Endothelial cell of umbilical vein (primary cell): Measurements from ENCODE around the gene TEX22. TPM values are rescaled to one million over a fixed set of nuclear protein-coding genes. Genes with fewer than 3 reads are reported as not detected.

Experiments
- BruUV-seq: library from RNA; stranded (reverse); fragments of 400-500 nt; replicated peaks from 2 replicates; lab custom pipeline; 2021; lab: Mats Ljungman, UMichigan
- CTCF ChIA-PET: fragments of 300-600, 350-600 bp; sonication (Branson Sonifier 250); formaldehyde crosslinking; loops from one replicate; lab custom pipeline; 2021; ENCODE audit warnings: antibody characterized with exemption, inconsistent platforms; lab: Charles Lee
- POLR2A ChIA-PET: fragments of 300-600, 350-600 bp; sonication (Branson Sonifier 250); formaldehyde crosslinking; loops from one replicate; lab custom pipeline; 2021; ENCODE audit warnings: antibody characterized with exemption, inconsistent platforms; lab: Charles Lee
- DNase-seq: peaks from one replicate; pipeline ENCODE4 v3.0.0-alpha.2; 2011; ENCODE audit warnings: low read depth, low spot score
- FAIRE-seq: peaks from 2 replicates; lab custom pipeline; 2011; peaks lifted over from hg19 to GRCh38; lab: Jason Lieb, UNC
- H2AFZ ChIP-seq: 2 replicates; pipeline ENCODE4 v1.6.0; 2012; ENCODE audit warnings: low read depth, low read length, control low read depth, inconsistent platforms
- H3K27ac ChIP-seq: 2 replicates; pipeline ENCODE4 v1.5.1; 2011; ENCODE audit warnings: low read depth, mild to moderate bottlenecking, control low read depth, low read length, moderate library complexity; ENCODE audit not compliant: insufficient read depth
- H3K27me3 ChIP-seq, 2 experiments: 2 replicates each; pipeline versions ENCODE4 v1.6.0 to v1.6.1; 2011; ENCODE audit warnings: low read length in 2 of 2, mixed read lengths in 1 of 2; ENCODE audit not compliant: control insufficient read depth in 2 of 2, insufficient read depth in 2 of 2
- H3K36me3 ChIP-seq, 2 experiments: 2 replicates in 1 of 2; 3 replicates in 1 of 2; pipeline ENCODE4 v1.5.1; 2011; ENCODE audit warnings: low read length in 2 of 2, mild to moderate bottlenecking in 1 of 2, moderate library complexity in 1 of 2; ENCODE audit not compliant: control insufficient read depth in 2 of 2, insufficient read depth in 2 of 2; ENCODE audit errors: extremely low read depth in 1 of 2
- H3K4me1 ChIP-seq: 3 replicates; pipeline ENCODE4 v1.5.1; 2011; ENCODE audit warnings: mild to moderate bottlenecking, low read length; ENCODE audit not compliant: control insufficient read depth, insufficient read depth; ENCODE audit errors: extremely low read depth
- H3K4me2 ChIP-seq: 2 replicates; pipeline ENCODE4 v1.6.1; 2011; ENCODE audit warnings: low read length, control low read depth, mixed read lengths; ENCODE audit not compliant: insufficient read depth
- H3K4me3 ChIP-seq, 3 experiments: fragments of 200-600 bp in 1 of 3; sonication (generic), shearing (Covaris generic) in 1 of 3; replicated peaks in 1 of 3; 2 replicates each; pipeline ENCODE4 v1.5.1; 2011 to 2016; ENCODE audit warnings: control low read depth in 3 of 3, low read length in 3 of 3, mild to moderate bottlenecking in 2 of 3, inconsistent platforms in 1 of 3, low read depth in 1 of 3, moderate library complexity in 1 of 3; ENCODE audit not compliant: insufficient read depth in 1 of 3
- H3K79me2 ChIP-seq: 2 replicates; pipeline ENCODE4 v1.6.0; 2012; ENCODE audit warnings: low read length, inconsistent platforms; ENCODE audit not compliant: control insufficient read depth, insufficient read depth
- H3K9ac ChIP-seq: replicated peaks from 2 replicates; pipeline ENCODE3; 2011; ENCODE audit warnings: low read length, control low read depth; ENCODE audit not compliant: insufficient read depth; ENCODE audit errors: extremely low read depth
- H3K9me1 ChIP-seq: replicated peaks from 3 replicates; pipeline ENCODE4 v1.6.0; 2011; ENCODE audit warnings: mild to moderate bottlenecking, low read length; ENCODE audit not compliant: control insufficient read depth, insufficient read depth; ENCODE audit errors: extremely low read depth
- H3K9me3 ChIP-seq: replicated peaks from 2 replicates; pipeline ENCODE4 v1.5.1; 2012; ENCODE audit warnings: low read length, inconsistent platforms; ENCODE audit not compliant: control insufficient read depth, insufficient read depth
- H4K20me1 ChIP-seq: replicated peaks from 2 replicates; pipeline ENCODE3; 2011; ENCODE audit warnings: mild to moderate bottlenecking, low read length; ENCODE audit not compliant: control insufficient read depth, insufficient read depth; ENCODE audit errors: extremely low read depth
- CTCF ChIP-seq, 2 donors: IDR thresholded peaks; 1 replicate in 1 of 2; 2 replicates in 1 of 2; pipeline ENCODE4 v1.5.1; 2011; ENCODE audit warnings: low read length in 2 of 2, mild to moderate bottlenecking in 2 of 2, moderate library complexity in 2 of 2, control low read depth in 1 of 2, inconsistent platforms in 1 of 2, low read depth in 1 of 2; ENCODE audit not compliant: insufficient read depth in 1 of 2; ENCODE audit errors: extremely low read depth in 1 of 2
- EZH2 ChIP-seq: IDR thresholded peaks from 2 replicates; pipeline ENCODE4 v1.6.1; 2012; ENCODE audit warnings: borderline replicate concordance, low read depth, mild to moderate bottlenecking, moderate library complexity, low read length, inconsistent platforms; ENCODE audit not compliant: severe bottlenecking
- GATA2 ChIP-seq: IDR thresholded peaks from 2 replicates; pipeline ENCODE4 v1.7.0; 2011; ENCODE audit warnings: low read depth, mild to moderate bottlenecking, moderate library complexity, mixed read lengths, low read length; ENCODE audit not compliant: insufficient read length, insufficient read depth
- JUN ChIP-seq: IDR thresholded peaks from 2 replicates; pipeline ENCODE4 v1.6.1; 2011; ENCODE audit warnings: borderline replicate concordance, low read depth; ENCODE audit not compliant: insufficient read length, insufficient read depth
- POLR2A ChIP-seq: IDR thresholded peaks from 2 replicates; pipeline ENCODE4 v1.6.1; 2012; ENCODE audit warnings: low read depth, mild to moderate bottlenecking, control low read depth, low read length
- dilution Hi-C: fragments of 300-500 bp; cut with MboI; formaldehyde crosslinking; loops from one replicate; pipeline ENCODE4 v1.15.0; 2019; ENCODE audit warnings: low sequenced_read_pairs; ENCODE audit not compliant: extremely low pct_ligation_motif_present
- intact Hi-C: fragments of 100-400 bp; cut with micrococcal nuclease; formaldehyde crosslinking; loops from one replicate; pipeline ENCODE4 v1.10.0; 2022
- polyA plus RNA-seq, 4 experiments: library from polyadenylated mRNA; depleted of rRNA in 3 of 4; stranded (reverse) in 3 of 4; unstranded in 1 of 4; fragments of >200 nt; gene quantifications; 2 replicates each; pipeline versions ENCODE4 v1.2.1 to v1.2.3, GENCODE V29; 2011 to 2012; ENCODE audit warnings: missing spikeins in 1 of 4
- total RNA-seq: library from RNA; stranded (reverse); gene quantifications from 2 replicates; pipeline ENCODE4 v1.2.3, GENCODE V29; 2021

Gene TEX22
- total and polyA plus RNA-seq, 2 donors (not counting 3 experiments of a cell fraction or from before 2014, with no cell fraction given): 0.06 to 1.1 TPM

GRCh38 chr14:105377555-105378182 lies 20.7 kb upstream of the TEX22 start:
- no peaks in the 10 kb centered on the region for H3K9me3 ChIP-seq

More at GRCh38 chr14:105377555-105378182, 20.7 kb upstream of the TEX22 start:
- Histone ChIP-seq H4K20me1 (no peaks in the 10 kb centered on the region), H2AFZ (no peak overlapping the region), H3K27me3 (no peaks in the 10 kb centered on the region), H3K4me3 (no peak overlapping the region), H3K27ac (no peak overlapping the region), H3K4me1 (peaks cover 10% of the 10 kb centered on the region), H3K4me2 (no peak overlapping the region), H3K9ac (no peak overlapping the region), H3K9me1 (no peaks in the 10 kb centered on the region), H3K36me3 (peaks cover 0 to 2% of the 10 kb centered on the region in 2 experiments), H3K79me2 (no peaks in the 10 kb centered on the region)
- ChIA-PET POLR2A (no interaction called here), CTCF (interaction anchor here (1.7 to 3.7 kb wide), 2 partner anchors 31 to 103 kb away, joined by 3 to 16 read pairs; no protein-coding TSS in a partner anchor)
- dilution Hi-C loops (no loop called here), intact Hi-C loops (no loop called here)
- FAIRE-seq (no peak), DNase-seq (no peak)
- TF ChIP-seq EZH2 (no peak), GATA2 (no peak), JUN (no peak), CTCF (IDR thresholded peaks at IDR 0.05; ENCODE audit: extremely low read depth in 1 of 2, insufficient read depth in 1 of 2, low read depth in 1 of 2, low read length in 2 of 2) (no peak), POLR2A (no peak)
- BruUV-seq: no TSS peak
